GM13977 (cell line): ENCODE measurements around the gene TSSK6.

Experiments used
- DNase-seq: peaks from one replicate; pipeline ENCODE4 v3.0.0; 2012; ENCODE audit warnings: low spot score
- in situ Hi-C: fragments of 300-500 bp; cut with MboI; formaldehyde crosslinking; loops from one replicate; pipeline ENCODE4 v1.12.0; 2022; ENCODE audit warnings: low sequenced_read_pairs, low pct_unique_long_range_greater_than_20kb, mixed read lengths, inconsistent platforms; ENCODE audit not compliant: unreplicated experiment
- TF ChIP-seq, protein P1 (sequence below): IDR thresholded peaks from 2 replicates; pipeline ENCODE4 v1.5.1; 2012; ENCODE audit warnings: mild to moderate bottlenecking, control low read depth; ENCODE audit not compliant: insufficient read depth; ENCODE audit errors: extremely low read depth, missing control alignments

Gene TSSK6

GRCh38 chr19:19550485-19550929 lies 35.2 kb upstream of the TSSK6 start:
- in situ Hi-C loops, result no loop called here
- no peak for DNase-seq
- TF ChIP-seq, protein P1, sequence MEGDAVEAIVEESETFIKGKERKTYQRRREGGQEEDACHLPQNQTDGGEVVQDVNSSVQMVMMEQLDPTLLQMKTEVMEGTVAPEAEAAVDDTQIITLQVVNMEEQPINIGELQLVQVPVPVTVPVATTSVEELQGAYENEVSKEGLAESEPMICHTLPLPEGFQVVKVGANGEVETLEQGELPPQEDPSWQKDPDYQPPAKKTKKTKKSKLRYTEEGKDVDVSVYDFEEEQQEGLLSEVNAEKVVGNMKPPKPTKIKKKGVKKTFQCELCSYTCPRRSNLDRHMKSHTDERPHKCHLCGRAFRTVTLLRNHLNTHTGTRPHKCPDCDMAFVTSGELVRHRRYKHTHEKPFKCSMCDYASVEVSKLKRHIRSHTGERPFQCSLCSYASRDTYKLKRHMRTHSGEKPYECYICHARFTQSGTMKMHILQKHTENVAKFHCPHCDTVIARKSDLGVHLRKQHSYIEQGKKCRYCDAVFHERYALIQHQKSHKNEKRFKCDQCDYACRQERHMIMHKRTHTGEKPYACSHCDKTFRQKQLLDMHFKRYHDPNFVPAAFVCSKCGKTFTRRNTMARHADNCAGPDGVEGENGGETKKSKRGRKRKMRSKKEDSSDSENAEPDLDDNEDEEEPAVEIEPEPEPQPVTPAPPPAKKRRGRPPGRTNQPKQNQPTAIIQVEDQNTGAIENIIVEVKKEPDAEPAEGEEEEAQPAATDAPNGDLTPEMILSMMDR, result no peak

DNA sequence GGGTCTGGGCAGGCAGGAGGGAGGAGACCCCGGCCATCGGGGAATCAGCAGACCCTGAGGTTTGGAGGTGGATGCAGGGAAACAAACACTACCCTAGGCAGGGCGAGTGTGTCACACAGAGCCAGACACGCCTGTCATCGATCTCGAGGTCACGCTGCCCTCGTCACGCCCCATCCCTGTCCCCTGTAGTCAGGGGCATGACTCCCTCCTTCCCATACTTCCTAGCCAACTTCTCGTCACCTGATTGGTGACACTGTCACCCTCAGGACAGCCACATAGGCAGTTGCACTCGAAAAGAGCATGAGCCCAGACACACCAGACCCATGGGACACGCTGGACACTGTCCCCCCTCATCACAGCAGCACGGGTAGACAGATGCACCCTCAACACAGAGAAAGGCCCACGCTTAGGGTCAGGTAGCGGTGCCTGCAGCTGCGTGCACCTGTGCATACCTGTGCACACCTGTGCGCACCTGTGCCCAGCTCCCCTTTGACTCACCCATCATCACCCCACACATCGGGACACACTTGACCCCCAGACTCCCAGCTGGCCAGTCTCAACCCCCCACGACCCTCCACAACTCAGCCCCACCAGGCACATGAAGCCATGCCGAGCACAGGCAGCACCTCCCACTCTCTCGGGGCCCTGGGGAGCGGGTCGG lies 34.6 kb upstream of the TSSK6 start:
- no peak for DNase-seq
- in situ Hi-C loops, result loop anchor here (25.0 kb wide), 2 partner anchors 412 to 687 kb away; no protein-coding TSS in a partner anchor
- TF ChIP-seq, protein P1, result no peak

DNA sequence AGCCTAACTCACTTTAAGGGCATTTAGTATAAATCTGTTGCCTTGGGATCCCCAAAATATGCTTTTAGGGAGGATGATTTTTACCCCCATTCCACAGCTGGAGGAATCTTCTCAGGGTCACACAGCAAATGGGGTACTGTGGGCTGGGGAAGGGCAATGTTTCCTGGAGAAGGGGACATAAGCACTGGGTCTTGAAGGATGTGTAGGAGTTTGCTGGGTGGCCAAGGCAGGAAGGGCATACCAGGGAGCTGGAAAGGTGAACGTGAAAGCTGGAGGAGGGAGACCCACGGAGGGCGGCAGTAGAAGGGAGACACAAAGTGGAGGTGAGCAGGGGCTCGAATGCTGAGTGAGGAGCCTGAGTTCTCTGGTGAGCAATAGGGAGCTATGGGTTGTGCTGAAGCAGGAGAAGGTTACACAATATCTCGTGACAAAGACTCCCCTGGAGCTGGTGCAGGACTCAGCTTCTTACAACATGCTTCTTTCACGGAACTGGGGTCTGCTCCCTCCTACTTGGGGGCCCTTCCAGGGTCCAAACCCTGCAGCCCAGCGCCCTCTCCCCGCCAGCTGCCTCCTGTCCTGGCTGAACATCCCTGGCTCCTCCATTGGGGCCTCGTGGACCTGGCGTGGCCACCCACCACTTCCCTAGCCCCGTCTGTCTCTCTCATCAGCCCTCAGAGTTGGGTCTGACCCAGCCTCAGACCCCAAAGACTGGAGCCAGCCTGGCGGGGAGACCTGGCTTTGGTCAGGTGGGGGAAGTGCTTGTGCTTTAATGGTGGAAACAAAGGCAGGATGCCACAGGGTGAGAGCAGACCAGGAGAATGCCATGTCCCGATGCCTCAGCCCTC lies 33.8 kb upstream of the TSSK6 start:
- no peak for DNase-seq
- in situ Hi-C loops, result loop anchor here (25.0 kb wide), 2 partner anchors 413 to 688 kb away; no protein-coding TSS in a partner anchor
- TF ChIP-seq, protein P1, result no peak

DNA sequence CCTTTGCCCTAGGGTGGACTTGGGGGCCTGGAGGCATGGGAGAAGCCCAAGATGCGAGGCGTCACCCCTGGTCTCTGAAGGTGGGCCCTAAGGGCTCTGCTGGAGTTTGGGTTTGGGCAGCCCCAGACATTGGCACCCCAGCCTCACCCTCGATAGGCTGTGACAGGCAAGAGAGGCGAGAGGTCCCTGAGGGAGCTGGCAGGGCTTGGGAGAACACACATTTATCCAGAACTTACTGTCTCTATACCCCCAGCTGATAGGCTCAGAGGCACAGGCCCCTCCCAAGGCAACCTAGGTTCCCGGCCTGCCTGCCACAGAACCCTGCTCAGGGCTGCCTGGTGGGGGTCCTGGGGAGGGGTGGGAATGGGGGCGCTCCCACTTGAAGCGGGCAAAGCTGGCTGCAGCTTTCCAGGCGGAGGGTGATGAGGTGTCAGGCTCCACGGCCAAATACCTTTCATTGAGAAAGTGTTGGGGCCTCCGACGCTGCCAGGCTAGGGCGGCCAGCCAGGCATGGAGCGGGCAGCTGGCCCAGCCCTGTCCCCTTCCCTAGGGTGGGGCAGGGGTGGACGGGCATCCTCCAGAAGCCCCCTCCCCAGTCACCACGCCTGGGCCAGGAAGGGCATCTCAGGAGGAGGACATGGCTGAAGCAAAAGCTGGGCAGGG lies 32.5 kb upstream of the TSSK6 start:
- in situ Hi-C loops, result loop anchor here (25.0 kb wide), 2 partner anchors 414 to 689 kb away; no protein-coding TSS in a partner anchor
- no peak for DNase-seq
- TF ChIP-seq, protein P1, result no peak

- TF ChIP-seq, protein P1, result no peak
- in situ Hi-C loops, result loop anchor here (25.0 kb wide), 2 partner anchors 416 to 691 kb away; no protein-coding TSS in a partner anchor
- no peak for DNase-seq
These were observed 31.4 kb upstream of the TSSK6 start for GRCh38 chr19:19546751-19547162.

- in situ Hi-C loops, result loop anchor here (25.0 kb wide), 2 partner anchors 417 to 692 kb away; no protein-coding TSS in a partner anchor
- TF ChIP-seq, protein P1, result no peak
- no peak for DNase-seq
These were observed 30.4 kb upstream of the TSSK6 start for GRCh38 chr19:19545707-19546106.
